Mesendoderm (in vitro differentiated cells): ENCODE data around the gene ARHGEF10L.

Source experiments
- DNase-seq: peaks from one replicate; pipeline ENCODE4 v3.0.0; 2013
- H2AK5ac ChIP-seq: 2 replicates; pipeline ENCODE4 v1.6.1; 2013; ENCODE audit warnings: low read length, inconsistent platforms
- H2BK120ac ChIP-seq: 2 replicates; pipeline ENCODE4 v1.6.1; 2013; ENCODE audit warnings: low read depth, mild to moderate bottlenecking, low read length, moderate library complexity, mixed read lengths
- H2BK15ac ChIP-seq: replicated peaks from 2 replicates; pipeline ENCODE4 v1.6.1; 2013; ENCODE audit warnings: low read depth, mild to moderate bottlenecking, moderate library complexity
- H2BK5ac ChIP-seq: 2 replicates; pipeline ENCODE4 v1.6.1; 2013; ENCODE audit warnings: low read length, inconsistent platforms
- H3K18ac ChIP-seq: 2 replicates; pipeline ENCODE4 v1.6.1; 2013; ENCODE audit warnings: mild to moderate bottlenecking, low read length, mixed read lengths
- H3K23ac ChIP-seq: one replicate; pipeline ENCODE4 v1.6.1; 2013; ENCODE audit warnings: low read length
- H3K27ac ChIP-seq: 2 replicates; pipeline ENCODE4 v1.5.1; 2013; ENCODE audit warnings: low read depth, mild to moderate bottlenecking, inconsistent platforms, low read length, moderate library complexity
- H3K27me3 ChIP-seq: 2 replicates; pipeline ENCODE4 v1.6.1; 2013; ENCODE audit warnings: low read length, control low read depth, mild to moderate bottlenecking, inconsistent platforms; ENCODE audit not compliant: insufficient read depth, poor library complexity
- H3K36me3 ChIP-seq: 2 replicates; pipeline ENCODE4 v1.6.1; 2013; ENCODE audit warnings: low read length, inconsistent platforms; ENCODE audit not compliant: control insufficient read depth, insufficient read depth
- H3K4ac ChIP-seq: one replicate; pipeline ENCODE4 v1.6.1; 2013; ENCODE audit warnings: low read depth, mild to moderate bottlenecking, low read length, moderate library complexity
- H3K4me1 ChIP-seq: 2 replicates; pipeline ENCODE4 v1.6.1; 2013; ENCODE audit warnings: low read depth, low read length, inconsistent platforms; ENCODE audit not compliant: control insufficient read depth
- H3K4me2 ChIP-seq: 2 replicates; pipeline ENCODE4 v1.6.1; 2013; ENCODE audit warnings: low read length
- H3K4me3 ChIP-seq: 2 replicates; pipeline ENCODE4 v1.5.1; 2013; ENCODE audit warnings: mild to moderate bottlenecking, low read length
- H3K56ac ChIP-seq: one replicate; pipeline ENCODE4 v1.6.1; 2013; ENCODE audit warnings: low read length
- H3K79me1 ChIP-seq: 2 replicates; pipeline ENCODE4 v1.6.1; 2013; ENCODE audit warnings: low read length, inconsistent platforms
- H3K79me2 ChIP-seq: 2 replicates; pipeline ENCODE4 v1.6.1; 2013; ENCODE audit warnings: mild to moderate bottlenecking, low read length; ENCODE audit not compliant: control insufficient read depth, insufficient read depth
- H3K9ac ChIP-seq: 2 replicates; pipeline ENCODE4 v1.6.1; 2013; ENCODE audit warnings: low read length, inconsistent platforms
- H4K5ac ChIP-seq: one replicate; pipeline ENCODE4 v1.6.1; 2013; ENCODE audit warnings: low read length
- H4K8ac ChIP-seq: one replicate; pipeline ENCODE4 v1.6.1; 2013; ENCODE audit warnings: low read depth, mild to moderate bottlenecking, control low read depth, low read length, moderate library complexity
- WGBS: extraction: QIAGEN DNeasy Blood & Tissue Kit; methylation state at CpG from one replicate; pipeline ENCODE4 v1.1.7; 2013; ENCODE audit warnings: low lambda C conversion rate, missing lambda C conversion rate; ENCODE audit not compliant: insufficient coverage; ENCODE audit errors: extremely low coverage; 5-methylcytosine and 5-hydroxymethylcytosine counted together

The ARHGEF10L gene

GRCh38 chr1:17671314-17671705, 131.8 kb downstream of the ARHGEF10L start:
- no peak overlapping the region for H2BK120ac ChIP-seq
- no peak overlapping the region for H2BK5ac ChIP-seq
- H3K4me2 ChIP-seq: no peak overlapping the region
- WGBS: no CpG with 5 or more reads among the region's 5 CpGs
- peak; percentile 32 for DNase-seq
- H3K36me3 ChIP-seq: no peaks in the 10 kb centered on the region
- no peak overlapping the region for H3K23ac ChIP-seq
- H4K5ac ChIP-seq: no peak overlapping the region
- no peak overlapping the region for H3K56ac ChIP-seq
- H3K9ac ChIP-seq: no peak overlapping the region
- H3K18ac ChIP-seq: no peak overlapping the region
- no peaks in the 10 kb centered on the region for H3K27me3 ChIP-seq
- no peaks in the 10 kb centered on the region for H3K4me1 ChIP-seq
- H3K79me1 ChIP-seq: peaks cover 1% of the 10 kb centered on the region
- H3K4me3 ChIP-seq: no peak overlapping the region
- no peak overlapping the region for H3K27ac ChIP-seq
- H3K4ac ChIP-seq: no peak overlapping the region
- no peaks in the 10 kb centered on the region for H3K79me2 ChIP-seq
- H4K8ac ChIP-seq: no peak overlapping the region
- no peak overlapping the region for H2AK5ac ChIP-seq
- no peak overlapping the region for H2BK15ac ChIP-seq

GRCh38 chr1:17671741-17672140, 132.2 kb downstream of the ARHGEF10L start:
- Histone ChIP-seq H3K79me1 (peaks cover 1% of the 10 kb centered on the region), H2BK15ac (no peak overlapping the region), H3K56ac (no peak overlapping the region), H3K4me2 (no peak overlapping the region), H3K18ac (no peak overlapping the region), H3K4ac (no peak overlapping the region), H3K23ac (no peak overlapping the region), H2AK5ac (no peak overlapping the region), H3K4me3 (no peak overlapping the region), H3K36me3 (no peaks in the 10 kb centered on the region), H3K27me3 (no peaks in the 10 kb centered on the region), H3K9ac (no peak overlapping the region), H3K27ac (no peak overlapping the region), H4K8ac (no peak overlapping the region), H3K4me1 (no peaks in the 10 kb centered on the region), H2BK120ac (no peak overlapping the region), H3K79me2 (no peaks in the 10 kb centered on the region), H2BK5ac (no peak overlapping the region), H4K5ac (no peak overlapping the region)
- WGBS: no CpG with 5 or more reads among the region's 10 CpGs
- DNase-seq: peak; percentile 54

GRCh38 chr1:17672226-17672625, 132.7 kb downstream of the ARHGEF10L start:
- Histone ChIP-seq H2BK5ac (no peak overlapping the region), H3K4ac (no peak overlapping the region), H3K27me3 (no peaks in the 10 kb centered on the region), H2AK5ac (no peak overlapping the region), H3K79me2 (no peaks in the 10 kb centered on the region), H3K18ac (no peak overlapping the region), H2BK120ac (no peak overlapping the region), H2BK15ac (no peak overlapping the region), H3K4me2 (no peak overlapping the region), H3K9ac (no peak overlapping the region), H3K4me1 (no peaks in the 10 kb centered on the region), H3K4me3 (no peak overlapping the region), H3K79me1 (peaks cover 1% of the 10 kb centered on the region), H3K56ac (no peak overlapping the region), H4K8ac (no peak overlapping the region), H3K23ac (no peak overlapping the region), H3K27ac (no peak overlapping the region), H4K5ac (no peak overlapping the region), H3K36me3 (no peaks in the 10 kb centered on the region)
- DNase-seq: no peak
- WGBS: no CpG with 5 or more reads among the region's 12 CpGs

- DNase-seq: no peak
- Histone ChIP-seq H3K4me2 (no peak overlapping the region), H4K8ac (no peak overlapping the region), H3K27ac (no peak overlapping the region), H3K4ac (no peak overlapping the region), H3K4me3 (no peak overlapping the region), H2AK5ac (no peak overlapping the region), H4K5ac (no peak overlapping the region), H3K79me1 (peaks cover 1% of the 10 kb centered on the region), H3K4me1 (no peaks in the 10 kb centered on the region), H2BK15ac (no peak overlapping the region), H3K27me3 (no peaks in the 10 kb centered on the region), H3K36me3 (no peaks in the 10 kb centered on the region), H3K79me2 (no peaks in the 10 kb centered on the region), H2BK5ac (no peak overlapping the region), H3K56ac (no peak overlapping the region), H3K9ac (no peak overlapping the region), H2BK120ac (no peak overlapping the region), H3K18ac (no peak overlapping the region), H3K23ac (no peak overlapping the region)
- no CpG with 5 or more reads among the region's 13 CpGs for WGBS
Observed at GRCh38 chr1:17673329-17674072, 134.0 kb downstream of the ARHGEF10L start.

GRCh38 chr1:17674726-17675500, 135.4 kb downstream of the ARHGEF10L start:
- DNase-seq: no peak
- H3K36me3 ChIP-seq: no peaks in the 10 kb centered on the region
- no peaks in the 10 kb centered on the region for H3K27me3 ChIP-seq
- H3K4me3 ChIP-seq: no peak overlapping the region
- H4K5ac ChIP-seq: no peak overlapping the region
- H3K4me2 ChIP-seq: no peak overlapping the region
- H3K56ac ChIP-seq: no peak overlapping the region
- H3K79me1 ChIP-seq: peaks cover 1% of the 10 kb centered on the region
- H2BK5ac ChIP-seq: no peak overlapping the region
- no peak overlapping the region for H2BK120ac ChIP-seq
- no peak overlapping the region for H2BK15ac ChIP-seq
- H3K18ac ChIP-seq: no peak overlapping the region
- no peak overlapping the region for H4K8ac ChIP-seq
- no CpG with 5 or more reads among the region's 14 CpGs for WGBS
- no peak overlapping the region for H3K9ac ChIP-seq
- no peak overlapping the region for H3K4ac ChIP-seq
- no peak overlapping the region for H3K27ac ChIP-seq
- no peak overlapping the region for H2AK5ac ChIP-seq
- H3K79me2 ChIP-seq: no peaks in the 10 kb centered on the region
- no peaks in the 10 kb centered on the region for H3K4me1 ChIP-seq
- H3K23ac ChIP-seq: no peak overlapping the region
